Spinal cord (tissue), 10 donors: Measurements from ENCODE around the gene GALNT2. TPM values are rescaled to one million over a fixed set of nuclear protein-coding genes. Genes with fewer than 3 reads are reported as not detected.

Experiments
- DNase-seq, 6 donors: peaks; one replicate each; pipeline versions ENCODE4 v3.0.0 to v3.0.0-alpha.2; 2013 to 2015; ENCODE audit warnings: low spot score in 6 of 6, low read depth in 4 of 6
- H3K27ac ChIP-seq: one replicate; pipeline ENCODE4 v1.5.1; 2013; ENCODE audit warnings: low read depth, low read length, control low read depth
- H3K27me3 ChIP-seq: one replicate; pipeline ENCODE4 v1.6.1; 2013; ENCODE audit warnings: low read length; ENCODE audit not compliant: control insufficient read depth, insufficient read depth
- H3K36me3 ChIP-seq: one replicate; pipeline ENCODE4 v1.6.1; 2013; ENCODE audit warnings: low read length; ENCODE audit not compliant: control insufficient read depth, insufficient read depth
- H3K4me1 ChIP-seq: one replicate; pipeline ENCODE4 v1.6.1; 2013; ENCODE audit warnings: low read length; ENCODE audit not compliant: control insufficient read depth, insufficient read depth
- H3K4me3 ChIP-seq: one replicate; pipeline ENCODE4 v1.5.1; 2013; ENCODE audit warnings: low read depth, low read length, control low read depth
- H3K9me3 ChIP-seq: one replicate; pipeline ENCODE4 v1.6.1; 2013; ENCODE audit warnings: low read length; ENCODE audit not compliant: control insufficient read depth, insufficient read depth
- WGBS: methylation state at CpG from one replicate; pipeline ENCODE4 v1.1.5; 2013; ENCODE audit warnings: missing lambda C conversion rate; ENCODE audit not compliant: insufficient coverage; 5-methylcytosine and 5-hydroxymethylcytosine counted together
- polyA plus RNA-seq, 2 donors: library from polyadenylated mRNA; unstranded; fragments of 120-200 nt; gene quantifications; one replicate each; pipeline ENCODE4 v1.2.1, GENCODE V29; 2013; ENCODE audit not compliant: insufficient read length in 2 of 2
- total RNA-seq, 2 donors: library from RNA; depleted of rRNA in 1 of 2; stranded (reverse); fragments of 120-200 nt in 1 of 2; fragments of >200 nt in 1 of 2; gene quantifications; one replicate each; pipeline versions ENCODE4 v1.2.3 to v1.2.4, GENCODE V29; 2013 to 2014
- donor health status: healthy.

GALNT2 gene
- total and polyA plus RNA-seq, 4 donors, result 34.2 to 59.4 (median 47.7) TPM

GRCh38 chr1:230326971-230327891, 260.2 kb downstream of the GALNT2 start:
- H3K4me1 ChIP-seq, result peaks cover 4% of the 10 kb centered on the region
- peaks cover 58% of the 10 kb centered on the region for H3K36me3 ChIP-seq
- no peak overlapping the region for H3K27ac ChIP-seq
- no peaks in the 10 kb centered on the region for H3K27me3 ChIP-seq
- WGBS, result 92% methylated on average over 31 of the region's 31 CpGs
- no peak for DNase-seq
- no peaks in the 10 kb centered on the region for H3K9me3 ChIP-seq
- no peak overlapping the region for H3K4me3 ChIP-seq

GRCh38 chr1:230327892-230328284, 260.9 kb downstream of the GALNT2 start:
- Histone ChIP-seq H3K4me1 (peaks cover 11% of the 10 kb centered on the region), H3K27ac (no peak overlapping the region), H3K27me3 (no peaks in the 10 kb centered on the region), H3K4me3 (no peak overlapping the region), H3K36me3 (peaks cover 58% of the 10 kb centered on the region), H3K9me3 (no peaks in the 10 kb centered on the region)
- 91% methylated on average over 8 of the region's 9 CpGs for WGBS
- DNase-seq, result no peak

GRCh38 chr1:230328342-230329015, 261.4 kb downstream of the GALNT2 start:
- H3K4me3 ChIP-seq, result no peak overlapping the region
- DNase-seq, result no peak
- 97% methylated on average over 7 of the region's 7 CpGs for WGBS
- H3K4me1 ChIP-seq, result peaks cover 12% of the 10 kb centered on the region
- peaks cover 56% of the 10 kb centered on the region for H3K36me3 ChIP-seq
- no peaks in the 10 kb centered on the region for H3K9me3 ChIP-seq
- no peaks in the 10 kb centered on the region for H3K27me3 ChIP-seq
- no peak overlapping the region for H3K27ac ChIP-seq

GRCh38 chr1:230330157-230330556, 263.1 kb downstream of the GALNT2 start:
- Histone ChIP-seq H3K27me3 (no peaks in the 10 kb centered on the region), H3K9me3 (no peaks in the 10 kb centered on the region), H3K4me1 (peaks cover 15% of the 10 kb centered on the region), H3K36me3 (peaks cover 48% of the 10 kb centered on the region), H3K4me3 (no peak overlapping the region), H3K27ac (no peak overlapping the region)
- WGBS, result no CpG with 5 or more reads among the region's 7 CpGs
- DNase-seq, result no peak
